ENCODE data around the gene TRIM31. TPM values are rescaled to one million over a fixed set of nuclear protein-coding genes. Genes with fewer than 3 reads are reported as not detected.

TRIM31 gene
- total RNA-seq, 2 experiments from 2014 or later = not detected

DNA sequence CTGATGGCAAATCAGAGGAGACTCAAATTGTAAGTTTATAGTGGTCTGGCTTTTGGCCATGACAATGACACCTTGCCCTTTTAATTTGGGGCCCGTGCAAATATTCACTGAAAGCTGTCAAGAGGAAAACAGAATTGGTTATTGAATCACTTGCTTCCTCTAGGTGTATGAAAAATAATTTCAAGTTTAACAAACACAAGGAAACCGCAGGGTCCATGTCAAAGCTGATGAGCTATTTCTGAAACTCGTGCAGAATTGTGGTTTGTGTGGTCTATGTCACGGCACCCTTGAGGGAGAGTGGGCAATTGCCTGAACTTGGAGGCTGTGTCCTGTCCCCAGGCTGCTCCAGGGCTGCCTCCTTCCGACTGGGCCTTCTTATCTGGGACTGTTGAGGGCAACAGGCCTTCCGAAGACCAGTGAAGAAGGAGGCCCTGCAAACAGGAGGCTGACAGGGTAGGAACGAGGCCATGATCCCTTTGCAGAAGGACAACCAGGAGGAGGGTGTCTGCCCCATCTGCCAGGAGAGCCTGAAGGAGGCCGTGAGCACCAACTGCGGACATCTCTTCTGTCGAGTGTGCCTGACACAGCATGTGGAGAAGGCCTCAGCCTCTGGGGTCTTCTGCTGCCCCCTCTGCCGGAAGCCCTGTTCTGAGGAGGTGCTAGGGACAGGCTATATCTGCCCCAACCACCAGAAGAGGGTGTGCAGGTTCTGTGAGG, 23.8 kb upstream of the TRIM31 start:
- no peak for DNase-seq (ENCODE audit: low spot score)
- H4K20me1 ChIP-seq (ENCODE audit: insufficient read depth, low read length) = no peaks in the 10 kb centered on the region
- no peak overlapping the region for H3K27ac ChIP-seq (ENCODE audit: low read depth, low read length, poor library complexity, severe bottlenecking)
- H3K9me2 ChIP-seq (ENCODE audit: insufficient read depth, low read length) = no peaks in the 10 kb centered on the region
- no peaks in the 10 kb centered on the region for H3K79me2 ChIP-seq (ENCODE audit: insufficient read depth, low read depth, low read length)
- ChIA-PET POLR2A (no interaction called here), CTCF (ENCODE audit: unreplicated experiment) (no interaction called here)
- TF ChIP-seq, protein P1, sequence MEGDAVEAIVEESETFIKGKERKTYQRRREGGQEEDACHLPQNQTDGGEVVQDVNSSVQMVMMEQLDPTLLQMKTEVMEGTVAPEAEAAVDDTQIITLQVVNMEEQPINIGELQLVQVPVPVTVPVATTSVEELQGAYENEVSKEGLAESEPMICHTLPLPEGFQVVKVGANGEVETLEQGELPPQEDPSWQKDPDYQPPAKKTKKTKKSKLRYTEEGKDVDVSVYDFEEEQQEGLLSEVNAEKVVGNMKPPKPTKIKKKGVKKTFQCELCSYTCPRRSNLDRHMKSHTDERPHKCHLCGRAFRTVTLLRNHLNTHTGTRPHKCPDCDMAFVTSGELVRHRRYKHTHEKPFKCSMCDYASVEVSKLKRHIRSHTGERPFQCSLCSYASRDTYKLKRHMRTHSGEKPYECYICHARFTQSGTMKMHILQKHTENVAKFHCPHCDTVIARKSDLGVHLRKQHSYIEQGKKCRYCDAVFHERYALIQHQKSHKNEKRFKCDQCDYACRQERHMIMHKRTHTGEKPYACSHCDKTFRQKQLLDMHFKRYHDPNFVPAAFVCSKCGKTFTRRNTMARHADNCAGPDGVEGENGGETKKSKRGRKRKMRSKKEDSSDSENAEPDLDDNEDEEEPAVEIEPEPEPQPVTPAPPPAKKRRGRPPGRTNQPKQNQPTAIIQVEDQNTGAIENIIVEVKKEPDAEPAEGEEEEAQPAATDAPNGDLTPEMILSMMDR (conservative IDR thresholded peaks at IDR 0.05; ENCODE audit: low read length) = no peak
- TF ChIP-seq EZH2phosphoT487 (IDR thresholded peaks at IDR 0.05; ENCODE audit: borderline replicate concordance, low read depth, low read length) = no peak
- H3K4me2 ChIP-seq (ENCODE audit: low read length) = no peak overlapping the region
- H3K9me3 ChIP-seq (ENCODE audit: low read length) = no peaks in the 10 kb centered on the region
- no peak overlapping the region for H3K4me3 ChIP-seq (ENCODE audit: low read depth, low read length, poor library complexity, severe bottlenecking)
- intact Hi-C loops (cut with micrococcal nuclease; ENCODE audit: unreplicated experiment) = no loop called here
- no peak overlapping the region for H2AFZ ChIP-seq (ENCODE audit: low read length)
- H3K4me1 ChIP-seq (ENCODE audit: insufficient read depth, low read length, poor library complexity, severe bottlenecking) = no peaks in the 10 kb centered on the region
- no TSS peak for BruUV-seq (replicated peaks)
- no peaks in the 10 kb centered on the region for H3K36me3 ChIP-seq (ENCODE audit: insufficient read depth, low read length)

DNA sequence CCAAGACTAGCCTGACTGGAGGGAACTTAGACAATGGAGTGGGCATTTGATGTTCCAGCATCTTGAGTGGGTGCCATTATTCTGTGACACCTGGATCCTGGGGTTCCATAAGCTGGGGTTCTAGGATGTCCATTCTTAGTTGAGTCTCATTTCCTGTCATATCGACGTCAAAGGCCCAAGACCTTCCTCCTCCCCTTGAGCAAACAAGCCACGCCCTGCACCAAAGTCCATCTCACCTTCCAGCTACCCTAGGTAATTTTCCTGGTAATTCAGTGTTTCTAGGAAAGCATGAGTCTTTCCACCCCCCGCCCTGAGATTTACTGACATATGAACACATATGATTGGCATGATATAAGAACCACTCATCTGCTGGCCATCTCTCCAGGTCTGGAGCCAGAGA, 22.9 kb upstream of the TRIM31 start, which contains the start of gene TRIM40:
TRIM40 (plus strand) TSS at position 384 of the 400 bp plus-strand sequence. CDS start 897 bp downstream, outside the sequence.
- POLR2A ChIA-PET = no interaction called here
- H3K79me2 ChIP-seq (ENCODE audit: insufficient read depth, low read depth, low read length) = no peaks in the 10 kb centered on the region

More for the DNA sequence above, 22.9 kb upstream of the TRIM31 start, which contains the start of gene TRIM40:
- BruUV-seq (replicated peaks) = no TSS peak
- Histone ChIP-seq H3K4me3 (ENCODE audit: low read depth, low read length, poor library complexity, severe bottlenecking) (no peak within 1 kb of the TSS), H3K4me2 (ENCODE audit: low read length) (no peak within 1 kb of the TSS), H3K4me1 (ENCODE audit: insufficient read depth, low read length, poor library complexity, severe bottlenecking) (peaks cover 2% of the 10 kb centered on the region), H3K9me2 (ENCODE audit: insufficient read depth, low read length) (no peaks in the 10 kb centered on the region), H3K36me3 (ENCODE audit: insufficient read depth, low read length) (no peaks in the 10 kb centered on the region), H3K9me3 (ENCODE audit: low read length) (no peaks in the 10 kb centered on the region), H4K20me1 (ENCODE audit: insufficient read depth, low read length) (no peaks in the 10 kb centered on the region), H3K27ac (ENCODE audit: low read depth, low read length, poor library complexity, severe bottlenecking) (no peak within 1 kb of the TSS), H2AFZ (ENCODE audit: low read length) (no peak within 1 kb of the TSS)
- no peak for DNase-seq (ENCODE audit: low spot score)
- intact Hi-C loops (cut with micrococcal nuclease; ENCODE audit: unreplicated experiment) = no loop called here
- CTCF ChIA-PET (ENCODE audit: unreplicated experiment) = interaction anchor here (0.7 kb wide), 1 partner anchor 78 kb away, joined by 3 read pairs; no protein-coding TSS in a partner anchor
- TF ChIP-seq, protein P1 (conservative IDR thresholded peaks at IDR 0.05; ENCODE audit: low read length) = no peak
- no peak for TF ChIP-seq EZH2phosphoT487 (IDR thresholded peaks at IDR 0.05; ENCODE audit: borderline replicate concordance, low read depth, low read length)

Data from OCI-LY7 (cell line).